Gastrocnemius medialis (tissue), 4 donors: ENCODE measurements around the gene ERCC6. TPM values are rescaled to one million over a fixed set of nuclear protein-coding genes. Genes with fewer than 3 reads are reported as not detected.

ENCODE experiments used
- ATAC-seq, 2 donors: fragments of 150-250 bp; one replicate each; pipeline ENCODE4 v1.9.1; 2016
- DNase-seq, 2 donors: peaks; one replicate each; pipeline ENCODE4 v3.0.0-alpha.2; 2019
- H3K27ac ChIP-seq, 4 donors: fragments of 200-600 bp; sonication (generic); 1 replicate in 1 of 4; 2 replicates in 3 of 4; pipeline ENCODE4 v1.5.1; 2016 to 2018; ENCODE audit warnings: mild to moderate bottlenecking in 2 of 4, moderate library complexity in 1 of 4
- H3K27me3 ChIP-seq, 3 donors: fragments of 200-600 bp; sonication (generic) in 2 of 3; 1 replicate in 1 of 3; 2 replicates in 2 of 3; pipeline versions ENCODE4 v1.5.1 to v1.6.0; 2016 to 2019; ENCODE audit warnings: mild to moderate bottlenecking in 1 of 3, moderate library complexity in 1 of 3
- H3K36me3 ChIP-seq, 2 donors: fragments of 200-600 bp; sonication (generic) in 1 of 2; one replicate each; pipeline ENCODE4 v1.5.1; 2017 to 2018
- H3K4me1 ChIP-seq, 2 donors: fragments of 200-600 bp; sonication (generic) in 1 of 2; one replicate each; pipeline ENCODE4 v1.5.1; 2016 to 2017; ENCODE audit warnings: mild to moderate bottlenecking in 2 of 2
- H3K4me3 ChIP-seq, 4 donors: fragments of 200-600 bp; sonication (generic) in 3 of 4; 1 replicate in 1 of 4; 2 replicates in 3 of 4; pipeline ENCODE4 v1.5.1; 2016 to 2019; ENCODE audit warnings: mild to moderate bottlenecking in 2 of 4
- H3K9me3 ChIP-seq, 3 donors: fragments of 200-600 bp; sonication (generic) in 2 of 3; 1 replicate in 1 of 3; 2 replicates in 2 of 3; pipeline ENCODE4 v1.5.1; 2016 to 2019
- POLR2A ChIP-seq, 2 donors: fragments of 450-650 bp; IDR thresholded peaks; one replicate each; pipeline ENCODE4 v1.6.1; 2017; ENCODE audit warnings: antibody characterized with exemption in 2 of 2, mild to moderate bottlenecking in 2 of 2, moderate library complexity in 2 of 2
- in situ Hi-C, 4 donors: fragments of 200-750 bp; cut with MboI; loops; one replicate each; pipeline versions ENCODE4 v1.15.0 to v1.8.0; 2017; ENCODE audit warnings: low sequenced_read_pairs in 4 of 4
- intact Hi-C: fragments of 100-400 bp; cut with DNase I; formaldehyde crosslinking; loops from one replicate; pipeline ENCODE4 v1.15.1; 2023; ENCODE audit warnings: low total_unique reads
- total RNA-seq, 4 donors: library from RNA; depleted of rRNA; stranded (reverse); fragments of >200 nt; gene quantifications; one replicate each; pipeline versions ENCODE4 v1.1.0 to v1.2.3, GENCODE V29; 2016
- TF ChIP-seq, protein P1 (sequence below), 5 experiments: fragments of 450-650 bp in 3 of 5; fragments of 200-600 bp in 2 of 5; sonication (generic) in 2 of 5; IDR thresholded peaks in 4 of 5; conservative IDR thresholded peaks in 1 of 5; 1 replicate in 4 of 5; 2 replicates in 1 of 5; pipeline ENCODE4 v1.5.1; 2016 to 2019; ENCODE audit warnings: antibody characterized with exemption in 5 of 5, mild to moderate bottlenecking in 3 of 5, moderate library complexity in 3 of 5

The ERCC6 gene
- total RNA-seq, 4 donors from 2014 or later = 8.7 to 16.7 (median 10.5) TPM

DNA sequence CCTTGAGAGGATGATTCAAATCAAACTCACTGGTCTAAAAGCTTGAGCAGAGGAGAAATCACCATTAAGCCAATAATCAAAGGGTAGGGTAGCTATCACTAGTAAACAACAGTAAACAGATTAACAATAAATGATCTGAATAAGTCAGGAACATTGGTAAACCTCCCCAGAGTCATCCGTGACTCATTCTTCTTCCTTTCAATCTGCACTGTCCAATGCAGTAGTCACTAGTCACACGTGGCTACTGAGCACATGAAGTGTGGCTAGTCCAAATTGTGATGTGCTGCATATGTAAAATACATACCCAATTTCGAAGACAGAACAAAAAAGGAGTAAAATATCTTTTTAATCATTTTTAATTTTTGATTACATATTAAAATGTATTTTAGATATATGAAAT, 64.0 kb downstream of the ERCC6 start:
- no peak for TF ChIP-seq POLR2A (IDR thresholded peaks at IDR 0.05)
- TF ChIP-seq, protein P1, sequence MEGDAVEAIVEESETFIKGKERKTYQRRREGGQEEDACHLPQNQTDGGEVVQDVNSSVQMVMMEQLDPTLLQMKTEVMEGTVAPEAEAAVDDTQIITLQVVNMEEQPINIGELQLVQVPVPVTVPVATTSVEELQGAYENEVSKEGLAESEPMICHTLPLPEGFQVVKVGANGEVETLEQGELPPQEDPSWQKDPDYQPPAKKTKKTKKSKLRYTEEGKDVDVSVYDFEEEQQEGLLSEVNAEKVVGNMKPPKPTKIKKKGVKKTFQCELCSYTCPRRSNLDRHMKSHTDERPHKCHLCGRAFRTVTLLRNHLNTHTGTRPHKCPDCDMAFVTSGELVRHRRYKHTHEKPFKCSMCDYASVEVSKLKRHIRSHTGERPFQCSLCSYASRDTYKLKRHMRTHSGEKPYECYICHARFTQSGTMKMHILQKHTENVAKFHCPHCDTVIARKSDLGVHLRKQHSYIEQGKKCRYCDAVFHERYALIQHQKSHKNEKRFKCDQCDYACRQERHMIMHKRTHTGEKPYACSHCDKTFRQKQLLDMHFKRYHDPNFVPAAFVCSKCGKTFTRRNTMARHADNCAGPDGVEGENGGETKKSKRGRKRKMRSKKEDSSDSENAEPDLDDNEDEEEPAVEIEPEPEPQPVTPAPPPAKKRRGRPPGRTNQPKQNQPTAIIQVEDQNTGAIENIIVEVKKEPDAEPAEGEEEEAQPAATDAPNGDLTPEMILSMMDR (IDR thresholded peaks at IDR 0.05 in 4 of 5, conservative IDR thresholded peaks at IDR 0.05 in 1 of 5) = no peak
- no peaks in the 10 kb centered on the region for H3K4me1 ChIP-seq
- in situ Hi-C loops (no loop called here), intact Hi-C loops (no loop called here)
- DNase-seq (no peak), ATAC-seq (no peak)
- no peak overlapping the region for H3K4me3 ChIP-seq
- H3K36me3 ChIP-seq = peaks cover 0 to 78% of the 10 kb centered on the region in 2 donors
- H3K27ac ChIP-seq = no peak overlapping the region
- no peaks in the 10 kb centered on the region for H3K27me3 ChIP-seq
- no peaks in the 10 kb centered on the region for H3K9me3 ChIP-seq

DNA sequence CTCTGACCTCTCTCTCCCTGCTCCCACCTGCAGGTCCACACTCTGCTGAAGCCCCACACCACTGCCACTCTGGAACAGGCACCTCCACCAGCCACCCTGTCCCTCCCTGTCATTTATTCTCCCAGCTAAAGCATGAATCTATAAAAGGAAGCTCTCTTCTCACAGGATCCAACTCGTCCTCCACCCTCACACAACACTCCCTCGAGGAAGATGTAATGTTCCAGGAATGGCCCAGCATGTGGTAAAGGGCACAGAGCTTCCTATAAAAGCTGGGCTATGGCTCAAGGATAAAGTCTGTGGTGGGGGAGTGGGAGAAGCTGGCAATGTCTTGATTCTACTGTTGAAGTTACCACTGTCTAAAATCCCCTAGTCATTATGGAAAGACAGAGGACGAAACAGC, 67.4 kb downstream of the ERCC6 start:
- H3K4me3 ChIP-seq = no peak overlapping the region
- TF ChIP-seq, protein P1 (IDR thresholded peaks at IDR 0.05 in 4 of 5, conservative IDR thresholded peaks at IDR 0.05 in 1 of 5) = no peak
- H3K9me3 ChIP-seq = no peaks in the 10 kb centered on the region
- no peaks in the 10 kb centered on the region for H3K4me1 ChIP-seq
- intact Hi-C loops (no loop called here), in situ Hi-C loops (no loop called here)
- no peak overlapping the region for H3K27ac ChIP-seq
- peaks cover 0 to 73% of the 10 kb centered on the region in 2 donors for H3K36me3 ChIP-seq
- no peak for DNase-seq
- no peaks in the 10 kb centered on the region for H3K27me3 ChIP-seq
- ATAC-seq = no peak

DNA sequence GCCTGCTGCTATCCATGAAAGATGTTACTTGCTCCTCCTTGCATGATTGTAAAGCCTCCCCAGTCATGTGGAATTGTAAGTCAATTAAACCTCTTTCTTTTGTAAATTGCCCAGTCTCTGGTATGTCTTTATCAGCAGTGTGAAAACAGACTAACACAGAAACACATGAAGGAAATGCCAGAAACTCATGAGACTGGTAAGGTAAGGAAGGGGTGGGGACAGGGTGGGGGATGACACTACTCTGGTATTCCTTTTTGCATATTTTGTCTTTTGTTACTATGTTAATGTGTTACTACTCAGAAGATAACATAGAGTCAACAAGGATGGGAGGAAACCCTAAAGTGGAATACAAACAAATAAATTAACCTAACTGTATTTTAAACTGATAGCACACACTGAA, 73.2 kb downstream of the ERCC6 start:
- H3K36me3 ChIP-seq = peaks cover 0 to 23% of the 10 kb centered on the region in 2 donors

More for the DNA sequence above, 73.2 kb downstream of the ERCC6 start:
- DNase-seq (no peak), ATAC-seq (no peak)
- no peaks in the 10 kb centered on the region for H3K27me3 ChIP-seq
- in situ Hi-C loops (no loop called here), intact Hi-C loops (no loop called here)
- no peak overlapping the region for H3K4me3 ChIP-seq
- no peaks in the 10 kb centered on the region for H3K4me1 ChIP-seq
- TF ChIP-seq POLR2A (IDR thresholded peaks at IDR 0.05) = no peak
- TF ChIP-seq, protein P1 (IDR thresholded peaks at IDR 0.05 in 4 of 5, conservative IDR thresholded peaks at IDR 0.05 in 1 of 5) = no peak
- H3K27ac ChIP-seq = no peak overlapping the region
- no peaks in the 10 kb centered on the region for H3K9me3 ChIP-seq

Other genes with a start within 250 kb of the ERCC6 start
- 100 to 1,000 TPM in 1 of 4 donors, 10 to 100 TPM in 3; 26.5 to 208 (median 69.6) TPM for gene C10orf71, start 240.0 kb downstream of the ERCC6 start, total RNA-seq
- not detected for gene DRGX, start 143.0 kb downstream of the ERCC6 start, total RNA-seq
- not detected for gene SLC18A3, start 71.2 kb upstream of the ERCC6 start, total RNA-seq
- not detected for gene CHAT, start 74.9 kb upstream of the ERCC6 start, total RNA-seq
- gene C10orf53, start 140.5 kb upstream of the ERCC6 start, total RNA-seq = not detected
- gene OGDHL, start 223.2 kb upstream of the ERCC6 start, total RNA-seq = under 1 TPM in 2 of 4 donors, not detected in 2; 0.13 to 0.20 TPM